SIG-M5 treated with dmso at 0.1 percent for 504 hours (cell line): ENCODE data around the gene TTC33.
"Not testable (repeated sequence)": the region's sequence is repeated elsewhere in the genome, so short reads cannot be mapped to it uniquely, and the experiment has no call there.

Source experiments
- DNase-seq: peaks from one replicate; lab custom pipeline; 2025; ENCODE audit not compliant: unreplicated experiment; lab: John Stamatoyannopoulos, UW

TTC33 gene

GRCh38 chr5:40575921-40576320 lies 179.8 kb downstream of the TTC33 start:
- no peak for DNase-seq

GRCh38 chr5:40575411-40575810 lies 180.3 kb downstream of the TTC33 start:
- no peak for DNase-seq

GRCh38 chr5:40572937-40573336 lies 182.8 kb downstream of the TTC33 start:
- DNase-seq: no peak

- no peak for DNase-seq
Measured at GRCh38 chr5:40572391-40572790, 183.4 kb downstream of the TTC33 start.

GRCh38 chr5:40571729-40572128 lies 184.0 kb downstream of the TTC33 start:
- DNase-seq: no peak

GRCh38 chr5:40570408-40571129 lies 185.2 kb downstream of the TTC33 start:
- DNase-seq: no peak

- no peak for DNase-seq
Measured at GRCh38 chr5:40569546-40570270, 186.1 kb downstream of the TTC33 start.

- DNase-seq: no peak
Measured at GRCh38 chr5:40568548-40568947, 187.2 kb downstream of the TTC33 start.

- DNase-seq: not testable (repeated sequence)
Measured at GRCh38 chr5:40563173-40563572, 192.6 kb downstream of the TTC33 start.

- no peak for DNase-seq
Measured at GRCh38 chr5:40560474-40561110, 195.2 kb downstream of the TTC33 start.

GRCh38 chr5:40559306-40559705 lies 196.5 kb downstream of the TTC33 start:
- DNase-seq: no peak

- DNase-seq: no peak
Measured at GRCh38 chr5:40557501-40557900, 198.3 kb downstream of the TTC33 start.

- DNase-seq: no peak
Measured at GRCh38 chr5:40556811-40557210, 198.9 kb downstream of the TTC33 start.

- DNase-seq: no peak
Measured at GRCh38 chr5:40555886-40556285, 199.9 kb downstream of the TTC33 start.

- no peak for DNase-seq
Measured at GRCh38 chr5:40554813-40555212, 200.9 kb downstream of the TTC33 start.

GRCh38 chr5:40554054-40554453 lies 201.7 kb downstream of the TTC33 start:
- DNase-seq: no peak

- no peak for DNase-seq
Measured at GRCh38 chr5:40552981-40553380, 202.8 kb downstream of the TTC33 start.

- DNase-seq: no peak
Measured at GRCh38 chr5:40551496-40552491, 204.0 kb downstream of the TTC33 start.

- no peak for DNase-seq
Measured at GRCh38 chr5:40550481-40550880, 205.3 kb downstream of the TTC33 start.

- DNase-seq: no peak
Measured at GRCh38 chr5:40549616-40550015, 206.1 kb downstream of the TTC33 start.
